Erythroblast (primary cell): Measurements from ENCODE around the gene PMVK.

Source experiments
- GATA1 ChIP-seq: IDR thresholded peaks from 2 replicates; pipeline ENCODE4 v1.6.1; 2011; ENCODE audit warnings: low read depth, mild to moderate bottlenecking, control low read depth, low read length, moderate library complexity
- POLR2A ChIP-seq: IDR thresholded peaks from 2 replicates; pipeline ENCODE4 v1.6.1; 2011; ENCODE audit warnings: mild to moderate bottlenecking, low read length

GRCh38 chr1:154886281-154887015 is 50.1 kb downstream of the PMVK start:
- no peak for TF ChIP-seq POLR2A
- TF ChIP-seq GATA1 = no peak
